Measurements from ENCODE around the gene NECTIN2.

NECTIN2 gene

DNA sequence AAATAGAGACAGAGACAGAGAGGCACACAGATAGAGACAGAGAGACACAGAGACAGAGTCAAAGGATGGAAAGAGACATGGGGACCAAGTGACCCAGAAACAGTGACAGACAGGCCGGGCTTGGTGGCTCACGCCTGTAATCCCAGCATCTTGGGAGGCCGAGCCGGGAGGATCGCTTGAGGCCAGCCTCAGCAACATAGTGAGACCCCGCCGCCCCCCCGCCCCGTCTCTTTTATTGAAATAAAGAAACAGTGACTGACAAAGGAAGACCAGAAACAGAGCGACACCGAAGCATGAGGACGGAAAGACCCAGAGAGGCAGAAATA is 848 bp upstream of the NECTIN2 start:
- TF ChIP-seq, protein P1, sequence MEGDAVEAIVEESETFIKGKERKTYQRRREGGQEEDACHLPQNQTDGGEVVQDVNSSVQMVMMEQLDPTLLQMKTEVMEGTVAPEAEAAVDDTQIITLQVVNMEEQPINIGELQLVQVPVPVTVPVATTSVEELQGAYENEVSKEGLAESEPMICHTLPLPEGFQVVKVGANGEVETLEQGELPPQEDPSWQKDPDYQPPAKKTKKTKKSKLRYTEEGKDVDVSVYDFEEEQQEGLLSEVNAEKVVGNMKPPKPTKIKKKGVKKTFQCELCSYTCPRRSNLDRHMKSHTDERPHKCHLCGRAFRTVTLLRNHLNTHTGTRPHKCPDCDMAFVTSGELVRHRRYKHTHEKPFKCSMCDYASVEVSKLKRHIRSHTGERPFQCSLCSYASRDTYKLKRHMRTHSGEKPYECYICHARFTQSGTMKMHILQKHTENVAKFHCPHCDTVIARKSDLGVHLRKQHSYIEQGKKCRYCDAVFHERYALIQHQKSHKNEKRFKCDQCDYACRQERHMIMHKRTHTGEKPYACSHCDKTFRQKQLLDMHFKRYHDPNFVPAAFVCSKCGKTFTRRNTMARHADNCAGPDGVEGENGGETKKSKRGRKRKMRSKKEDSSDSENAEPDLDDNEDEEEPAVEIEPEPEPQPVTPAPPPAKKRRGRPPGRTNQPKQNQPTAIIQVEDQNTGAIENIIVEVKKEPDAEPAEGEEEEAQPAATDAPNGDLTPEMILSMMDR (IDR thresholded peaks at IDR 0.05): no peak
- H3K4me1 ChIP-seq: peaks cover 19% of the 10 kb centered on the region
- no peaks in the 10 kb centered on the region for H3K36me3 ChIP-seq (ENCODE audit: control insufficient read depth, insufficient read depth, low read length)
- no peaks in the 10 kb centered on the region for H3K9me3 ChIP-seq (ENCODE audit: control insufficient read depth, low read length)
- H3K27me3 ChIP-seq (ENCODE audit: control insufficient read depth, insufficient read depth, low read length): no peaks in the 10 kb centered on the region
- H3K9ac ChIP-seq: no peak overlapping the region
- peaks cover 19% of the 10 kb centered on the region for H3K79me2 ChIP-seq
- peak overlapping the region; percentile 68 for H3K4me2 ChIP-seq (ENCODE audit: low read length)
- peak overlapping the region; percentile 84 for H3K27ac ChIP-seq
- peak overlapping the region; percentile 99 for H2AFZ ChIP-seq
- peak overlapping the region; percentile 99 for H3K4me3 ChIP-seq (ENCODE audit: low read depth, low read length)

DNA sequence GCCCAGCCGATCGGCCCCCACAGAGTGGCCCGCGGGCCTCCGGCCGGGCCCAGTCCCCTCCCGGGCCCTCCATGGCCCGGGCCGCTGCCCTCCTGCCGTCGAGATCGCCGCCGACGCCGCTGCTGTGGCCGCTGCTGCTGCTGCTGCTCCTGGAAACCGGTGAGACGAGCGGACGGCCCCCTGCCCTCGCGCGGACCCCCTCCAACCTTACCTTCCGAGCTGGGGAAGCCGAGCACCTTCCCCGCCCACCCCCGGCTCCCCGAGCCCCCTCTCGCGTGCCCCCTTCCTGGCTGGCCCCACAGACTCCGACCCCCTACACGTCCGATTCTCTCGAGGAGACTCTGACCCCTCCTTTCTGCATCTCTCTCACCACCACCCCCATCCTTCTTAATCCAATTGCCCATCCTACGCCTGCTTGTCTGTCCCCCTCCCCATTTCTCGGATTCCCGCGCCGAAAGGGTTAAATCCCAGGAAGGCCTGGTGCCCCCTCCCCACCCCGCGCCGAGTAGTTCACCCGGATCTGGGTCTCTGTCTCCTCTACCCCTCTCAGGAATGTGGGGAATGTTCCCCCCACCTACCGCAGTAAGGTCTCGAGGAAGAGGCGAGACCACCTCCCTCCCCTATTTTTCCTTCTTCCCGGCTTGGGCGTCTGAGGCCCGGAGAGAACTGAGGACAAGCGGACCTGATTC is 502 bp downstream of the NECTIN2 start:
- TF ChIP-seq, protein P1 (IDR thresholded peaks at IDR 0.05): peak; percentile 9
- Histone ChIP-seq H3K4me1 (peaks cover 21% of the 10 kb centered on the region), H3K27me3 (ENCODE audit: control insufficient read depth, insufficient read depth, low read length) (no peaks in the 10 kb centered on the region)

DNA sequence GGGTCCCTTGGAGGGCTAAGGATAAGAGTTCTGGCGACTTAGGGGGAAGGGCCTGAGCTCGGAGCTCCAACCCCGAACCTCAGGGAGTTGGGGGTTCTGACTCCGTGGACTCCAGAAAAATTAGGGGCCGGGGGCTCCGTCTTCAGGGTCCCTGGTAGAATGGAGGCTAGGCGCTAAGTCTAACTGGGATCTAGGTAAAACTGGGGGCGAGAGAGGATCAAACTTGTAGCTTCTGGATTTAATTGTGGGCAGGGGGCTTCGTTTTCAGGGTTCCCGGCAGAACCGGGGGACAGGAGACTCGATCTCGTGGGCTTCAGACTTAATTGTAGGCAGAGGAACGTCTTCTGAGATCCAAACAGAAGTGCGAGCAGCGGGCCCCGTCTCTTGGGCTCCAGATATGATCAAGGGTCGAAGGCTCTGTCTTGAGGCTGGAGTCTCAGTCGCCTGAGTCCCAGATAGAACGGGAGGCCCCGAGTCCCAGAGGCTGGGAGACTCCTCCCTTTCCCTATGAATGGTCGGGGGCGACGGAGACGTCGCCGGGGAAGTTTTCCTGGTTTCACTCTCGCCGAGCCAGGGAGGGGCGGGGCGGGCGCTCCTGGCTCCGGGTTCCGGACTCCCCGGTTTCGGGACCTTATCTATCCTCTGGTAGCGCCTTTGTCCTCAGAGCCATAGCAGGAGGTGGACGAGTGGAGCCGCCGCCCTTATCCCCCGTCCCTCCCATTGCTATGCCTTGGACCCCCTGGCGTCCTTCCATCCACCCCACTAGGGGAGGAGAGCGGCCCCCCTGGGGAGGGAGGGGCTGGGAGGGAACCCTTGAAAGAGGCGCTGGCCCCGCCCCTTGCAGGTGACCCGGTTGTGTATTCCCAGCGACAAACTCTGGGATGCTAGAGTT is 1.3 kb downstream of the NECTIN2 start:
- H3K79me2 ChIP-seq: peaks cover 39% of the 10 kb centered on the region
- H3K4me3 ChIP-seq (ENCODE audit: low read depth, low read length): peak overlapping the region; percentile 99
- peak overlapping the region; percentile 94 for H3K9ac ChIP-seq
- no peaks in the 10 kb centered on the region for H3K27me3 ChIP-seq (ENCODE audit: control insufficient read depth, insufficient read depth, low read length)
- H2AFZ ChIP-seq: peak overlapping the region; percentile 14
- H3K27ac ChIP-seq: peak overlapping the region; percentile 97
- TF ChIP-seq, protein P1 (IDR thresholded peaks at IDR 0.05): no peak
- peaks cover 21% of the 10 kb centered on the region for H3K4me1 ChIP-seq
- no peaks in the 10 kb centered on the region for H3K9me3 ChIP-seq (ENCODE audit: control insufficient read depth, low read length)
- H3K36me3 ChIP-seq (ENCODE audit: control insufficient read depth, insufficient read depth, low read length): no peaks in the 10 kb centered on the region
- H3K4me2 ChIP-seq (ENCODE audit: low read length): peak overlapping the region; percentile 99

More for the DNA sequence above, 502 bp downstream of the NECTIN2 start:
- Histone ChIP-seq H2AFZ (peak overlapping the region; percentile 45), H3K9me3 (ENCODE audit: control insufficient read depth, low read length) (no peaks in the 10 kb centered on the region), H3K79me2 (peaks cover 31% of the 10 kb centered on the region), H3K9ac (peak overlapping the region; percentile 94), H3K27ac (peak overlapping the region; percentile 97), H3K4me2 (ENCODE audit: low read length) (peak overlapping the region; percentile 99), H3K36me3 (ENCODE audit: control insufficient read depth, insufficient read depth, low read length) (no peaks in the 10 kb centered on the region), H3K4me3 (ENCODE audit: low read depth, low read length) (peak overlapping the region; percentile 99)

DNA sequence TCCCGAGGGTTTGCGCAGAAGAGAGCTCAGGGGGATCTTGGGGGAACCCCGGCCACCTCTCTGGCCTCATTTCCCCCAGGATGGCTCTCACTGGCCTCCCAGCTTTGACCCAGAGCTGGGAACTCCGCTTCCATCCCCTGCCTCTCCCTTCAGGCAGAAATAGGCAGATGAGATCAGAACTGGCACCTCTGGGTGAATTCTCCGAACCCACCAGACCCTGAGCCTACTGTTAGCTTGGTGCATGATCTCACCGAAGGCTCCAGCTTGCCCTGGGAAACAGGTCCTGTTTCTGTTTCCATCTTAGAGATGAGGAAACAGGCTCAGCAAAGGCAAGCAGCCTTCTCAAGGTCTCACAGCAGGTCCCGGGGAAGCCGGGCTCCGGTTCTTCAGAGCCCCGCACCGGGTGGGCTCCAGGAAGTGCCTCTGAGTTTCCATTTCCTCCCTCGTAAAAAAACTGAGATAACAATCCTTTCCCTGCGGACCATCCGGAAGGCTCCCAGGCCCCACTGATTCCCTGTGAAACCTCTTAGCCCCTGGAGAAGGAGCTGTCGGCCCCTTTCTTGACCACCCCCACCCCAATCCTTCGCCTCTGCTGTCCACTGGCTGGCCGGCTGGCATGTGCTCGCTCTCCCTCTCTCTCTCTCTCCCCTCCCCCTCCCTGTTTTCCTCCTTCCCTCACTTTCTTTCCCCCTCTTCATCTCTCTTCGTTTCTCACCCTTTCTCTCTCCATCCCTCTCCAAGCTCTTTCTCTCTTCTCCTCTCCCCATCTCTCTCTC is 2.1 kb downstream of the NECTIN2 start:
- Histone ChIP-seq H3K4me1 (peaks cover 21% of the 10 kb centered on the region), H3K9me3 (ENCODE audit: control insufficient read depth, low read length) (no peaks in the 10 kb centered on the region), H3K4me2 (ENCODE audit: low read length) (peak overlapping the region; percentile 99), H3K4me3 (ENCODE audit: low read depth, low read length) (peak overlapping the region; percentile 99), H3K36me3 (ENCODE audit: control insufficient read depth, insufficient read depth, low read length) (no peaks in the 10 kb centered on the region), H2AFZ (peak overlapping the region; percentile 14), H3K27ac (peak overlapping the region; percentile 97), H3K79me2 (peaks cover 41% of the 10 kb centered on the region), H3K27me3 (ENCODE audit: control insufficient read depth, insufficient read depth, low read length) (no peaks in the 10 kb centered on the region), H3K9ac (no peak overlapping the region)
- TF ChIP-seq, protein P1 (IDR thresholded peaks at IDR 0.05): no peak

Measured in parathyroid adenoma (tissue), 2 donors.